Kidney capillary endothelial cell (primary cell): ENCODE measurements around the gene RGS1.
A peak's percentile ranks its signal among the peaks of the same experiment; 100 is the strongest.

Experiments used
- DNase-seq: peaks from one replicate; pipeline ENCODE4 v3.0.0-alpha.2; 2018; ENCODE audit warnings: low spot score

The RGS1 gene

GRCh38 chr1:192581131-192581927 lies 5.8 kb downstream of the RGS1 start:
- DNase-seq, result no peak

- DNase-seq, result no peak
These were observed 9.3 kb downstream of the RGS1 start for GRCh38 chr1:192584866-192585265.

DNA sequence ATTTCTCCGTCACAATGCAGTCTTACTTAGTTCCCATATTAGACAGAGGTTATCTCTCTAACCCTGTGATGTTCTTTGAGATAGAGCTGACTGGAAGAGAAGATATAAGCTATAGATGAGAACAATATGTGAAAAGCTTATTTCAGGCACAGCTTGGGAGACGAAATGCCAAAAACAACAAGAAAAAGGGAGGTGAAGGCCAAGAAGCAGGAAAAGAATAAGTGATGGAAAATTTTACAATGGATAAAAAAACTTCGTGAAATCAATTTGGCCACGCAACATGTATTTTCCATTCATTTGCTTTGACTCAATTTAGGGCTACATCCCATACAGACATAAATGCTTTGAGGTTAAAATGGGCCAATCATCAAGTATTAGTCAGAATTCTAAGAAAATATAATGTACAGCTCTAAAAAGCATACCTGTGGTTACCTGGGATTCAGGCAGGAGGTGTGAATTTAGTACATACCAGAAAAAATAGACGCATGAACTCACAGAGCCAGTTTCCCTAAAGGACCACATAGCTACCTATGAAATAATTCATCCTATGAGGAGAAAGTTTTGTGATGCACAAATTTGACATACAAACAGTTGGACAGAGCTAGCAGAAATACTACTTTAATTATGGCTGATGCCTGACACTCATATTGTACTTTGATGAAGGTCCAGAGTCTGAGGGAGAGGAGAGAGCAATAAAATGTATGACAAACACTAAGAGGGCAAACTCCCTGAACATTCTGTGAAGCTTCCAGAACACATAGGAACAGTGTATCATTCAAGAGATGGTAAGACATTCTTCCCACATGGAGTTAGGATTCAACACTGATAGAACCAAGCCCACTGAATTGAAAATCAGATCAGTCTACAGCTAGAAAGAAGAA lies 12.1 kb downstream of the RGS1 start:
- no peak for DNase-seq

- DNase-seq, result no peak
These were observed 13.0 kb downstream of the RGS1 start for GRCh38 chr1:192588546-192588945.

- no peak for DNase-seq
These were observed 14.2 kb downstream of the RGS1 start for GRCh38 chr1:192589813-192590212.

DNA sequence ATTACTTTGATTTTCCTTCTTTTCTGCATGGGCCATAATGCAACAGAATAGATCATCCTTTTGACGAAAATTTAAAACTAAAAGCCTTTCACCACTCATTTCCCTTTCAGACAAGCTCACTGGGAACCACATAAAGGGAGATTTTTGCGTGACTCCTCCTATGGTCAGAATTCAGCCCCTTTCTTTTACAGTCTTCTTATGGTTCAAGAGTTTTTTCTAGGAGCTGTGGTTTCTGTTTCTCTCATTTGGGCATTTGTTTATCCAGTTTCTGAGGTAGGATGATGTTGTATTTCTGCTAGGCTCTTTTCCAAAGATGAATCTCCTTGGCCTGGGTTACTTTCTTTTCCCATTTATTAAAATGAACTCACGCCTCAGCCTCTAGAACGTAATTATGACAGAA lies 16.9 kb downstream of the RGS1 start:
- no peak for DNase-seq

DNA sequence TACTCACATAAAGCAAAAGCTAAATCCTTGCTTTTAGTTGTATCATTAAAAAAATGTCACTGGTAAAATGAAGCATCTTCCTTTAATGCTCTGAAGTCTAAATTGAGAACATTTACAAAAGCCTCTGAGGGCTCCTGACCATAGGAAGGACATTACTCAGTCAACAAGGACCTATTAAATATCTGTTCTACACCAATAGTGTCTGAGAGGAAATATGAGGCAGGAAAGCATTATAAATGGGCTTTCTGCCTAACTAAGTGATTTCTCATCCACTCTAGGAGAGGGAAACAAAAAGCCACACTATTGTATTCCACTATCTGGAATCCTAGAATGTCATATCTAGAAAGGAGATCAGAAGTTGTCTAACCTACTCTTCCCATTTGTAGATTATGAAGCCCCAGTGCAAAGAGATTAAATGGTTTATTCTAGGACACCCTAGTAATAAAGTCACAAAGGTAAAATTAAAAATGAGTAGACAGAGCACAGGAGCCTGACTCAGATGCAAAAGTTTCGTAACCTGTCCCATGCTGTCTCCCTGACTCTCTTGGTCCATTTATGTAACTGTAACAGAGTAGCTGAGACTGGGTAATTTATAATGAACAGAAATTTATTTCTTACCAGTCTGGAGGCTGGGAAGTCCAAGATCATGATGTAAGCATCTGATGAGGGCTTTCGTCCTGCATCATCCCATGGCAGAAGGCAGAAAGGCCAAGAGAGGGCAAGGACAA lies 17.6 kb downstream of the RGS1 start:
- peak; percentile 44 for DNase-seq

DNA sequence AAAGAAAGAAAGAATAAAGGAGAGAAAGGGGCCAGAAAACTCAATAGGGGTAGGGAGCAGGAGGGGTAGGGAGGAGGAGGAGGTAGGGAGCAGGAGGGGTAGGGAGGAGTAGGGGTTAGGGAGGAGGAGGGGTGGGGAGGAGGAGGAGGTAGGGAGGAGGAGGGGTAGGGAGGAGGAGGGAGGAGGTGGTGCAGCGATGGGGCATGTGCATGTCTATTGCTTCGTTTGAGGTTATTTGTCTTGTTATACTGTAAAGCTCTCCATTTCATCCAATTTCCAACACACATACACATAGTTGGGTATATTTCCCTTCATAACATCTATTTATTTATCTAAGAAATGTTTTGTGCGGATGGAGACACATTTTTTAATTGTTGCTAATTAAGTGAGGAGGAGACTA lies 19.7 kb downstream of the RGS1 start:
- DNase-seq, result no peak

GRCh38 chr1:192598589-192598988 lies 23.0 kb downstream of the RGS1 start:
- DNase-seq, result no peak

DNA sequence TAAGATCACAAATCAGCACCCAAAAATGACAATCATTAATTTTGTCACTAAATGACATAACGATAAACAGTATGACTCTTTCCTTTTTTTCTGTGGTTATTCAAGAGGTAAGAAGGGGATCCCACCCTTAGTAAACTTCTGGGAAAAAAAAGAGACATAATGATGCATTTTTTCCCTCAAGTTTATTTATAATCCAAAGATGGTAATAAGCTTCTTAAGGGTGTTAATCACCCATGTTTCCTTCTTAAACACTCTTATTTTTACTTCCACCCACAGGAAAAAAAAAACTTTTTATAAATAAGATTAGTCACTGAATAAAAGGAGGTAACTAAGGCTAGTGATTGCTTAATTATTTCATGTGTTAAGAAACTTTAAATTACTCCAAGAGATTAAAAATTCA lies 24.7 kb downstream of the RGS1 start:
- no peak for DNase-seq

DNA sequence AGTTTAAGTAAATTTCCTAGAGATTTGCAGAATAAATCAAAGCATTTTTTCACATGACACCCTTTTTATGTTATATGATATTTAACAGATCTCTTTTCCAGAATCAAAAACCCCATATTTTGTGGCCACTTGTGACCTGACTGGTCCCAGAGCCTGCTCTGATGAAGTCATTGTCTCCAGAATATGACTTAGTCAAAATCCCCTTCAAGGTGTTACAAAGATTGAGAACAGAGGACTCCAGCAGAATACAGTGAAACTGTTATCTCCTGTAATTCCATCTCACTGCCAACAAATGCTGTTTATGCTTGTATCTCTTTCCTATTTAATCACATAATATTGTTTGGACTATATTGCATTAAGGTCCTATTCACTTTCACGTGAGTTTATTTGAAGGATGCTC lies 25.6 kb downstream of the RGS1 start:
- DNase-seq, result no peak

DNA sequence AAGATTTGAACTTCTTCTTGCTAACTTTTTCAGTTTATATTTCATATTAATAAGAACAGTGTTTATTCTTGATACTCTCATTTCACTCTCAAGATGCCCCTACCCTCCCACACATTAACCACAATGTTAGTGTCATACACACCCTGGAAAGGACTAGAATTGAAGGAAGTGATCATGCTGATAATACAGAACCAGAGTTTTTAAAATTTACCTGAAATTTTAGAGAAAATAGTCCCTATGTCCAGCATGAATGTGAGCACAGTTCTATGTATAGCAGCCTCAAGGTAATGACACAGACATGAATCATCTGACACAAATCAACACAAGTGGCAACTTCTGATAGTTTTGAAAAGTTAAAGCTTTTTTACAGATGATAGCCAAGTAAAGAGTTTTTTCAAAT lies 26.0 kb downstream of the RGS1 start:
- DNase-seq, result peak; percentile 23

DNA sequence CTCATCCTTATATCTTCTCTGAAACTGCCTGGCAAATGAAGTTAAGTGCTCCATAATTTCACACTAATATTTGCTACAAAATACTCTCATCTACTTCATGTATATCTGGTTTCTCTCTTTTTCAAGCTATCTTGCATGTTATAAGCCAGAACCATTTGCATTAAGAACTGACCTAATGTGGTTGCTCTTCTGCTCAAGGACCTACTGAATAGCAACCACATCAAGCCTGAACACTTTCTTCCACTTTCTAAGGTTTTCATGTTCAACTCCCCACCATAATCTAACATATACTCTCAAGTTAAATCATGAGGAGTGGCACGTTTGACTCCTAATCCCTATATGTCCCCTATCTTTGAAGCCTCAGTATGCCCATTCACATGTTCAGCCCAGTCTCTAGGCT lies 27.2 kb downstream of the RGS1 start:
- DNase-seq, result no peak

GRCh38 chr1:192603218-192603787 lies 27.7 kb downstream of the RGS1 start:
- DNase-seq, result no peak

GRCh38 chr1:192604979-192605620 lies 29.5 kb downstream of the RGS1 start:
- DNase-seq, result no peak

GRCh38 chr1:192608671-192609070 lies 33.1 kb downstream of the RGS1 start:
- no peak for DNase-seq

- no peak for DNase-seq
These were observed 33.8 kb downstream of the RGS1 start for GRCh38 chr1:192609110-192610079.

DNA sequence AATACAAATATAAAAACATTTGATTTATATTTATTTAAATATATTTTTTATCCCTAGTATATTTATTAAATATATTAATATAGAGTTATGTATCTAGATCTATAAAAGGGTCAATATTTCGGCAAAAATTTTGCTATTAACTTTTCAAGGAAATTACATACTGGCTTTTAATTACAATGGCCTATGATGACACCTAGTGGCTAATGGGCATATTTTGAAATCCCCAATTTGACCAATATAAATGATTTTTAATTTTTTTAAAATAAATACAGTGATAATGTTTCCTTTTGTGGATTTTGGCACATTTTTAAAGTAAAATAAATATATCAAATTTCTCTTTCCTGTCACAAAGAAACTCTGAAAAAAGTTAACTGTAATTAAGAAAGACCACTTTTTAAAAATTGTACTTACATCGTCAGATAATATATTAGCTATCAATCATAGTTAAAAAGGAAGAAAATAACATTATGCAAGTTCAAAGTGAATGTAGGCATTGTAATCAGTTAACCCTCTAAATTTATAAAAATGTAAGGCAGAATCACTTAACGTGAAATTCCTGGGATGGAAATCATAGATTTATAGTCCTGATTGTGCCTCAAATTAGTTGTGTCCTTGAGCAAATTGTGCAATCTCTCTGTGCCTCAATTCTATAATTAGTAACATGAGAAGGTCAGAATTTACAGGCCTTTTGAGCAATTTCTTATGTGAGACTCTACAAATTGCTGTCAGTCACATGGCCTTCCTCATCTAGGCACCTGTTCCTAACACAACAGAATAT lies 34.7 kb downstream of the RGS1 start:
- peak; percentile 47 for DNase-seq

GRCh38 chr1:192615055-192615454 lies 39.5 kb downstream of the RGS1 start:
- no peak for DNase-seq
